ENCODE measurements around the gene S100A8. TPM values are rescaled to one million over a fixed set of nuclear protein-coding genes. Genes with fewer than 3 reads are reported as not detected.

Gene S100A8
- total RNA-seq, 1 donor from 2014 or later: not detected

- peaks cover 1% of the 10 kb centered on the region for H3K9me3 Mint-ChIP-seq (ENCODE audit: unreplicated experiment)
- H3K4me3 Mint-ChIP-seq (ENCODE audit: unreplicated experiment): no peak overlapping the region
Measured at GRCh38 chr1:153432874-153433681, 42.2 kb upstream of the S100A8 start.

GRCh38 chr1:153431928-153432327, 41.1 kb upstream of the S100A8 start:
- Histone ChIP-seq H3K4me2 (ENCODE audit: low read length) (no peak overlapping the region), H3K4me3 (ENCODE audit: insufficient read depth, low read depth, low read length) (no peak overlapping the region), H3K36me3 (ENCODE audit: insufficient read depth, low read length) (no peaks in the 10 kb centered on the region), H3K27me3 (ENCODE audit: insufficient read depth, low read length) (no peaks in the 10 kb centered on the region), H3K9me3 (ENCODE audit: insufficient read depth, low read depth, low read length) (no peaks in the 10 kb centered on the region), H4K20me1 (ENCODE audit: insufficient read depth, low read length) (no peaks in the 10 kb centered on the region), H3K9ac (ENCODE audit: low read length) (no peak overlapping the region), H3K79me2 (ENCODE audit: insufficient read depth, low read length) (no peaks in the 10 kb centered on the region), H3K4me1 (ENCODE audit: insufficient read depth, low read length) (no peaks in the 10 kb centered on the region), H3K27ac (ENCODE audit: low read depth, low read length) (no peak overlapping the region), H2AFZ (ENCODE audit: low read depth, low read length) (no peak overlapping the region)
- Mint-ChIP-seq H3K27me3 (ENCODE audit: low read depth, unreplicated experiment) (peaks cover 62% of the 10 kb centered on the region), H3K4me3 (ENCODE audit: unreplicated experiment) (no peak overlapping the region), H3K27ac (ENCODE audit: unreplicated experiment) (no peak overlapping the region), H3K4me1 (ENCODE audit: low read depth, unreplicated experiment) (no peaks in the 10 kb centered on the region), H3K9me3 (ENCODE audit: unreplicated experiment) (peaks cover 1% of the 10 kb centered on the region), H3K36me3 (ENCODE audit: low read depth, unreplicated experiment) (no peaks in the 10 kb centered on the region)
- DNase-seq (ENCODE audit: low read depth) (no peak), FAIRE-seq (no peak)
- TF ChIP-seq CTCF (IDR thresholded peaks at IDR 0.05; ENCODE audit: insufficient read depth, low read depth, low read length): no peak
- no peak for TF ChIP-seq EZH2 (IDR thresholded peaks at IDR 0.05; ENCODE audit: insufficient read depth, low read length)

More at GRCh38 chr1:153432874-153433681, 42.2 kb upstream of the S100A8 start:
- no peak overlapping the region for H3K4me3 ChIP-seq (ENCODE audit: insufficient read depth, low read depth, low read length)
- Mint-ChIP-seq H3K27me3 (ENCODE audit: low read depth, unreplicated experiment) (peaks cover 54% of the 10 kb centered on the region), H3K36me3 (ENCODE audit: low read depth, unreplicated experiment) (no peaks in the 10 kb centered on the region), H3K27ac (ENCODE audit: unreplicated experiment) (no peak overlapping the region), H3K4me1 (ENCODE audit: low read depth, unreplicated experiment) (no peaks in the 10 kb centered on the region)
- H3K27ac ChIP-seq (ENCODE audit: low read depth, low read length): no peak overlapping the region
- TF ChIP-seq EZH2 (IDR thresholded peaks at IDR 0.05; ENCODE audit: insufficient read depth, low read length): no peak
- TF ChIP-seq CTCF (IDR thresholded peaks at IDR 0.05; ENCODE audit: insufficient read depth, low read depth, low read length): no peak
- no peaks in the 10 kb centered on the region for H3K4me1 ChIP-seq (ENCODE audit: insufficient read depth, low read length)
- no peaks in the 10 kb centered on the region for H3K36me3 ChIP-seq (ENCODE audit: insufficient read depth, low read length)
- no peaks in the 10 kb centered on the region for H3K79me2 ChIP-seq (ENCODE audit: insufficient read depth, low read length)
- no peak overlapping the region for H3K4me2 ChIP-seq (ENCODE audit: low read length)
- no peak for DNase-seq (ENCODE audit: low read depth)
- H2AFZ ChIP-seq (ENCODE audit: low read depth, low read length): no peak overlapping the region
- H3K27me3 ChIP-seq (ENCODE audit: insufficient read depth, low read length): no peaks in the 10 kb centered on the region
- FAIRE-seq: no peak
- H3K9ac ChIP-seq (ENCODE audit: low read length): no peak overlapping the region
- H3K9me3 ChIP-seq (ENCODE audit: insufficient read depth, low read depth, low read length): no peaks in the 10 kb centered on the region
- no peaks in the 10 kb centered on the region for H4K20me1 ChIP-seq (ENCODE audit: insufficient read depth, low read length)

GRCh38 chr1:153431427-153431826, 40.6 kb upstream of the S100A8 start:
- TF ChIP-seq EZH2 (IDR thresholded peaks at IDR 0.05; ENCODE audit: insufficient read depth, low read length) (no peak), CTCF (IDR thresholded peaks at IDR 0.05; ENCODE audit: insufficient read depth, low read depth, low read length) (no peak)
- Mint-ChIP-seq H3K9me3 (ENCODE audit: unreplicated experiment) (peaks cover 1% of the 10 kb centered on the region), H3K27ac (ENCODE audit: unreplicated experiment) (no peak overlapping the region), H3K27me3 (ENCODE audit: low read depth, unreplicated experiment) (peaks cover 63% of the 10 kb centered on the region), H3K36me3 (ENCODE audit: low read depth, unreplicated experiment) (no peaks in the 10 kb centered on the region), H3K4me3 (ENCODE audit: unreplicated experiment) (no peak overlapping the region), H3K4me1 (ENCODE audit: low read depth, unreplicated experiment) (no peaks in the 10 kb centered on the region)
- DNase-seq (ENCODE audit: low read depth) (no peak), FAIRE-seq (no peak)
- Histone ChIP-seq H3K4me2 (ENCODE audit: low read length) (no peak overlapping the region), H3K9ac (ENCODE audit: low read length) (no peak overlapping the region), H4K20me1 (ENCODE audit: insufficient read depth, low read length) (no peaks in the 10 kb centered on the region), H3K4me1 (ENCODE audit: insufficient read depth, low read length) (no peaks in the 10 kb centered on the region), H3K4me3 (ENCODE audit: insufficient read depth, low read depth, low read length) (no peak overlapping the region), H2AFZ (ENCODE audit: low read depth, low read length) (no peak overlapping the region), H3K27ac (ENCODE audit: low read depth, low read length) (no peak overlapping the region), H3K36me3 (ENCODE audit: insufficient read depth, low read length) (no peaks in the 10 kb centered on the region), H3K9me3 (ENCODE audit: insufficient read depth, low read depth, low read length) (no peaks in the 10 kb centered on the region), H3K27me3 (ENCODE audit: insufficient read depth, low read length) (no peaks in the 10 kb centered on the region), H3K79me2 (ENCODE audit: insufficient read depth, low read length) (no peaks in the 10 kb centered on the region)
